Measurements from ENCODE around the gene SCD5. TPM values are rescaled to one million over a fixed set of nuclear protein-coding genes. Genes with fewer than 3 reads are reported as not detected.

SCD5 gene
- polyA plus RNA-seq, 2 of the 4 experiments (the other 2 are of a cell fraction): 9.8 to 11.9 TPM

- POLR2A ChIA-PET: no interaction called here
- CTCF ChIA-PET: interaction anchor here (0.9 to 2.1 kb wide), 7 partner anchors 10 to 96 kb away, joined by 3 to 6 read pairs (median 4); partner anchors contain the start of gene SCD5
- ATAC-seq: peak; percentile 85 to 90; a peak in 5 of 6 replicates
- H3K4me1 ChIP-seq: no peaks in the 10 kb centered on the region
- WGBS (ENCODE audit: missing lambda C conversion rate): 5% methylated on average over 2 of the region's 2 CpGs
- TF ChIP-seq SMC3 (IDR thresholded peaks at IDR 0.05) (peak; percentile 40; the same call in 1 of the 3 replicates), RAD21 (conservative IDR thresholded peaks at IDR 0.05 in 1 of 2, IDR thresholded peaks at IDR 0.05 in 1 of 2) (peak; percentile 34 to 41; a peak in 4 of 5 replicates), FOSB (CRISPR knock-in tag; IDR thresholded peaks at IDR 0.05) (no peak), CTCF (IDR thresholded peaks at IDR 0.05) (peak; percentile 41), KDM5A (IDR thresholded peaks at IDR 0.05) (no peak)
- DNase-seq (ENCODE audit: low read depth in 1 of 2, low spot score in 1 of 2): peak in 1 of 2 experiments; percentile 41
- H3K4me3 ChIP-seq: no peak overlapping the region
- no peak overlapping the region for H3K27ac ChIP-seq
- no peaks in the 10 kb centered on the region for H3K9me3 ChIP-seq
- no peak overlapping the region for H3K4me2 ChIP-seq
- FAIRE-seq: no peak
Measured at GRCh38 chr4:82721819-82722423, 76.7 kb downstream of the SCD5 start.

GRCh38 chr4:82718162-82718940, 80.2 kb downstream of the SCD5 start:
- TF ChIP-seq HEYL (CRISPR knock-in tag; IDR thresholded peaks at IDR 0.05) (no peak), CBX2 (IDR thresholded peaks at IDR 0.05; ENCODE audit: borderline replicate concordance, low read depth) (no peak), RAD21 (conservative IDR thresholded peaks at IDR 0.05 in 1 of 2, IDR thresholded peaks at IDR 0.05 in 1 of 2) (no peak), EHF (CRISPR knock-in tag; IDR thresholded peaks at IDR 0.05) (no peak), CTCF (IDR thresholded peaks at IDR 0.05) (no peak), ZSCAN20 (CRISPR knock-in tag; IDR thresholded peaks at IDR 0.05) (no peak), ATOH8 (CRISPR knock-in tag; IDR thresholded peaks at IDR 0.05; ENCODE audit: low read depth) (no peak), USF2 (IDR thresholded peaks at IDR 0.05) (no peak), HOXB5 (CRISPR knock-in tag; IDR thresholded peaks at IDR 0.05) (no peak), GATA3 (IDR thresholded peaks at IDR 0.05; ENCODE audit: borderline replicate concordance) (no peak), CBX8 (IDR thresholded peaks at IDR 0.05) (no peak), FOXS1 (CRISPR knock-in tag; IDR thresholded peaks at IDR 0.05) (no peak), MAFK (IDR thresholded peaks at IDR 0.05; ENCODE audit: partially characterized antibody) (no peak), RARB (CRISPR knock-in tag; IDR thresholded peaks at IDR 0.05) (no peak), POLR2AphosphoS2 (conservative IDR thresholded peaks at IDR 0.05; ENCODE audit: low read length) (no peak), SMC3 (IDR thresholded peaks at IDR 0.05) (no peak)
- Histone ChIP-seq H3K27ac (no peak overlapping the region), H3K4me3 (no peak overlapping the region), H3K4me2 (no peak overlapping the region), H3K9me3 (no peaks in the 10 kb centered on the region), H3K4me1 (peaks cover 6% of the 10 kb centered on the region; the same call in 1 of the 3 replicates)
- ChIA-PET CTCF (no interaction called here), POLR2A (interaction anchor here (0.6 kb wide), 1 partner anchor 30 kb away, joined by 3 read pairs; no protein-coding TSS in a partner anchor)
- 71% methylated on average over 7 of the region's 7 CpGs for WGBS (ENCODE audit: missing lambda C conversion rate)
- DNase-seq (ENCODE audit: low read depth in 1 of 2, low spot score in 1 of 2) (no peak), ATAC-seq (no peak), FAIRE-seq (no peak)

Data from A549 (cell line).